ENCODE data around the gene RPP14.
"Not testable (repeated sequence)": the region's sequence is repeated elsewhere in the genome, so short reads cannot be mapped to it uniquely, and the experiment has no call there.

RPP14 gene

DNA sequence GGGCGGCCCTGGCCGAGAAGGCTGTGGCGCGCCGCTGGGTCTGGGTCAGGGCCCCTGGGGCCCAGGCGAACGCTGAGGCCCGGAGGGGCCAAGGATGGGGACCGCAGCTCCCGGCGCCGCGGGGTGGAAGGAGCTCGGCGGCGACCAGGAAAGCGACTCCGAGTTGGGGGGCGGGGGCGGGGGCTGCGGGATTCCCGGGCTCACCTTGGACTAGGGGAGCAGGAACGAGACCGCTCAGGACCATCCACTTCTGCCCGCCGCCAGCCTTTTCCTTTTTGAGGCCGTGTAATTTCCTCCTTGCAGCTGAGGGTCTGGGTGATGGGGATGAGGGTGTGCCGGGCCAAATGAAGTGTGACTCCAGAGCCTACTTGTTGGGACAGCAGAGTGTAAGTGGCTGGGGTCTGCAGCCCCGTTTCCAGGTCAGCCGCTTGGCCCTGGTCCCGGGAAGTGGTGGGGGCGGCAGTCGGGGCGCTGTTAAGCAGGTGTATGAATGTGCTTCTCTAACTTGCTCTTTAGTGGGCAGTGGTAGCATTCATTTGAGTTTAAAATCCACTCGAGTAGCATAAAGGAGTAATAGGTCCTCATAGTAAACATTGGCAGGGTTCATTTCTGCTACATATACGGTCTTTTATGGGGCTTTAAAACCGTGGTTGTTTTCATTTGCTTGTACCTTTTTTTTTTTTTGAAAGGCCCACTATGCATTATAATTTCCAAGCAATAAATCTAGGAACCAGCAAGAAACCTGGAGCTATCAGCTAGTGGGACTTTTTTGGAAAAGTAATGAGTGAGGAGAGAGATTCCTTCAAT, 27.4 kb downstream of the RPP14 start:
- DNase-seq, result peak in 1 of 2 experiments; percentile 43

DNA sequence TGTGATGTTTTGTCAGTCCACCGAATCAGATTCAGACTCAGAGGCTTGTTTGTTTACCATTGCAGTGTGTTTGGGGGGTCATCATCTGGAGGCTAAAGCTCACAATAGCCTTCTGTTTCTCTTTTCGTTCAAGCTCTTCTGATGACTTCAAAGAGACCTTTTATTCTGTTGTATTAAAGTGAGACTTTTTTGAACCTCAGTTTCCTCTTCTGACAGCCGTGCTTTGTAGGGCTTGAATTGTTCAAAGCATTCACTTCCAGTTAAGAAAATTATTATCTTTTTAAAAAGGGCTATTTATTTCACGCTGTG, 27.9 kb downstream of the RPP14 start:
- DNase-seq, result no peak

- DNase-seq, result no peak
Measured at GRCh38 chr3:58334506-58334884, 28.4 kb downstream of the RPP14 start.

DNA sequence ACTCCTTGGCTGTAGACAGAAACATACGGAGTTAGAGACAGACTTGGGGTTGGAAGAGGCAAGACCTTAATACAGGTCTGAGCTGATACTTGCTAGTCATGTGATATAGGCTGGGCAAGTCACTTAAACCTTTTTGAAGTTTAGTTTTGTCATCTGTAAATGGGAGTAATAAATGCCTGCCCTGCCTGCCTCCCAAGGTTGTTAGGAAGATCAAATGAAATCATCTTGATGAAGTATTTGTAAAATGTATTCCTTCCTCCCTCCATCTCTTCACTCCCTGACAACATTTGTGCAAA, 29.6 kb downstream of the RPP14 start:
- no peak for DNase-seq

GRCh38 chr3:58336135-58336882, 30.3 kb downstream of the RPP14 start:
- no peak for DNase-seq

DNA sequence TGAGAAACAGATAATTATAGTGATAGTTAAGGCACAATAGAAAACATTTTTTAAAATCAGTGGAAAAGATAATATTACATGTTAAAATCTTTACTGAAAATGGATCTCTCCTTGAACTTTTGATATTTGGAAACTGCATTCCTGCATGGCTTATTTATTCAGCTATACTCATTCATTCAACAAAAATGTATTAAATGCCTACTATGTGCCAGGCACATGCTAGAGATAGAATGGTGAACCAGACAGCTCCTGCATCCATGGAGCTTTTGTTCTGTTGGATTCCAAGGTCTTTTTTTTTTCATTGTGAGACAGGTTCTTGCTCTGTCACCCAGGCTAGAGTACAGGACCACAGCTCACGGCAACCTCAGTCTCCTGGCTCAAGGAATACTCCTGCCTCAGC, 31.1 kb downstream of the RPP14 start:
- DNase-seq, result no peak

DNA sequence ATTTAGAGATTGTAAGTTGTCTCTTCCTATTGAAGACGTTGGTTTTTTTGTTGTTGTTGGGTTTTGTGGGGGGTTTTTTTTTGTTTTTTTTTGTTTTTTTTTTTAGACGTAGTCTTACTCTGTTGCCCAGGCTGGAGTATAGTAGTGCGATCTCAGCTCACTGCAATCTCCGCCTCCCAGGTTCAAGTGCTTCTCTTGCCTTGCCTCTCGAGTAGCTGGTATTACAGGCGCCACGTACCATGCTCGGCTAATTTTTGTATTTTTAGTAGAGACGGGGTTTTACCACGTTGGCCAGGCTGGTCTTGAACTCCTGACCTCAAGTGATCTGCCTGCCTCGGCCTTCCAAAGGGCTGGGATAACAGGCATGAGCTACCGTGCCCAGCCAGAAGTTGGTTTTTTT, 33.1 kb downstream of the RPP14 start:
- DNase-seq, result not testable (repeated sequence)

- no peak for DNase-seq
Measured at GRCh38 chr3:58340594-58341244, 34.7 kb downstream of the RPP14 start.

DNA sequence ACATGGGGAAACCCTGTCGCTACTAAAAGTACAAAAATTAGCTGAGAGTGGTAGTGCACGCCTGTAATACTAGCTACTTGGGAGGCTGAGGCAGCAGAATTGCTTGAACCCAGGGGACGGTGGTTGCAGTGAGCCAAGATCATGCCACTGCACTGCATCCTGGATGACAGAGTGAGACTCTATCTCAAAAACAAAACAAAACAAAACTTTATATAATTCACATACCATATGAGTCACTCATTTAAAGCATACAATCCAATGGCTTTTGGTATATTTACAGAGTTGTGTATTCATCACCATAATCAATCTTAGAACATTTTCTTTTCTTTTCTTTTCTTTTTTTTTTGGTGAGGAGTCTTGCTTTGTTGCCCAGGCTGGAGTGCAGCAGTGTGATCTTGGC, 35.3 kb downstream of the RPP14 start:
- no peak for DNase-seq

- no peak for DNase-seq
Measured at GRCh38 chr3:58342676-58343075, 36.6 kb downstream of the RPP14 start.

DNA sequence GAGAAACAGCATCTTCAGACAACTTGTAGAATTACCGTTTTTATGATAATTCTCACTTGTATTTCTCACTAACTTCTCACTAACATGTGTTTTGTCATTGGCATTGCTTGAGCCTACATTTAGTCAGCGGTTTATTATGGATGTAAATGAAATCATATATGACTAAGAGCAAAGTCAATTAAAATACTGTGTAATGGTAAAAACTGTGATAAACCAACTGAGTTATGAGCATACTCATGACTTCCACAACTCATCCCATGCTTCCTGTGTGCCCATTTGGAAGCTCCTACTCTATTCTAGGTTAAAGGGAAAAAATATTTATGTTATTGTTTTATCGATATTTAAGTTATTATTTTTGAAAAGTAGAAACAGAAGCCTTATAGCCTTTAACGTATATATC, 39.4 kb downstream of the RPP14 start:
- DNase-seq, result no peak

DNA sequence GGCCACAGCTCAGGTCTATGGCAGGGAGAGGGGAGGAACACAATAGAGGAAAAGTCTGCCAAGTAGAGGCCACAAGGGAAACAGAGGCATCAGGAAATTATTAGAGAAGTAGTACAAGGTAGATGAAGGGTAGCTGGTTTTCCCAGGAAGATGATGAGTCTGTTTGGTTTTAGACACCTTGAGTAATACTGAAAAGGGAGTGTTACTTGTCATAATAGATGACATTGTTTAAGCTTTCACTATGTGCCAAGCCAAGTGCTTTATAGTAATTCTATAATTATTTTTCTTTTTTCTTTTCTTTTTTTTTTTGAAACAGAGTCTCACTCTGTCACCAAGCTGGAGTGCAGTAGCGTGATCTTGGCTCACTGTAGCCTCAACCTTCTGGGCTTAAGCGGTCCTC, 40.3 kb downstream of the RPP14 start:
- no peak for DNase-seq

- no peak for DNase-seq
Measured at GRCh38 chr3:58347984-58348383, 41.9 kb downstream of the RPP14 start.

DNA sequence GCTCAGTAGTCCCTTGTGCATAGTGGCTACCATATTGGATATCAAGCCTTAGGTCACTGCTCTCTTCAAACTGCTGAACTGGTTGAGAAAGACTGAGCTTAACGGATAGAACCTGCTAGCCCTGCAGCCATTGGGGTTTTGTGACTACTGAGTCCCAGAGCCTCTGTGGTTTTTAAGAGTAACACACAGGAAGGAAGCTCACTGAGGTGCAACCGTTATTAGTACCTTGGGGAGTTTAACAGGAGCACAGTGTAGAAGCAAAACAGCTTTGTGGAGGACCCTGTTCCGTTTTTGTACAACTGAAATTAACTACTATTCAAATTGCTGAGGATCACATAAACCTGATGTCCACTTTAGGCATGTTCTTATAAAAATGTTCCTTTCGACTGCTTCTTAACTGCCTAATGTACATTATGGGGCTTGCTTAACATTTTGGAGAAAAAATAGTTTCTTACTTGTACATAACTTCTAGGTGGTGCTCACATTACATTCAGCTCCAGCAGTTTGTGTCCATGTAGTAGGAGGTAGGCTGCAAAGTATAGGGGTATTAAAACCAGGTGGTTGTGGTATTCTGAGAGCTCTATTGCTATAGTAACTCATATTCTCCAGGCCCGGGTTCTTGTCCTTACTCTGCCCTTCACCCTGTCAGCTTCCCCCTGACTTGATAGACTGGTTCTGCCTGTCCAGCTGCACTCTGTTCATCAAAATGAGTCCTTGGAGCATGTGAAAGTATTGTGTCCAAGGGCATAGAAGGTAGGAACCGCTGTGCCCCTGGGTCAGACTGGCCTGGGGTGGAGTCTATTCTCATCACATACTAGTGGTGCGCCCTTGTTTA, 44.0 kb downstream of the RPP14 start:
- DNase-seq, result no peak

GRCh38 chr3:58350627-58351013, 44.6 kb downstream of the RPP14 start:
- no peak for DNase-seq

GRCh38 chr3:58351920-58352319, 45.9 kb downstream of the RPP14 start:
- DNase-seq, result peak in 1 of 2 experiments; percentile 21

DNA sequence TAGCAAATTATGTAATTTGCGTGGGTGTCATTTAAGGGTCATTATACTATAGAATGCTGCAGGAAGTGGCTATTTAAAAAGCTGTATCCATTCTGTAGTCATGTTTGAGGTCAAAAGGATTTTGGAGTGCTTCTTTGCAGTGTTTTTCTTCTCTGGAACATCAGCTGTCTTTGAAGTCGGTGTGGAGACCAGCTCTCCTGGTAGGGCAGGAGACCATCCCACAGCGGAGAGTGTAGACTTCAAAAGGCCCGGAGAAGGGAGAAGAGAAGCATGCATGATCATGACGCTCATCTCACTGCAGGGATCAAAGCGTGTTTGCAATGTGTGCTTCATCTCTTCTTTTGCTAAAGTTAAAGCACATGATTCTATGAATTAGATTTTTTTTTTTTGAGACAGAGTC, 46.6 kb downstream of the RPP14 start:
- DNase-seq, result no peak

DNA sequence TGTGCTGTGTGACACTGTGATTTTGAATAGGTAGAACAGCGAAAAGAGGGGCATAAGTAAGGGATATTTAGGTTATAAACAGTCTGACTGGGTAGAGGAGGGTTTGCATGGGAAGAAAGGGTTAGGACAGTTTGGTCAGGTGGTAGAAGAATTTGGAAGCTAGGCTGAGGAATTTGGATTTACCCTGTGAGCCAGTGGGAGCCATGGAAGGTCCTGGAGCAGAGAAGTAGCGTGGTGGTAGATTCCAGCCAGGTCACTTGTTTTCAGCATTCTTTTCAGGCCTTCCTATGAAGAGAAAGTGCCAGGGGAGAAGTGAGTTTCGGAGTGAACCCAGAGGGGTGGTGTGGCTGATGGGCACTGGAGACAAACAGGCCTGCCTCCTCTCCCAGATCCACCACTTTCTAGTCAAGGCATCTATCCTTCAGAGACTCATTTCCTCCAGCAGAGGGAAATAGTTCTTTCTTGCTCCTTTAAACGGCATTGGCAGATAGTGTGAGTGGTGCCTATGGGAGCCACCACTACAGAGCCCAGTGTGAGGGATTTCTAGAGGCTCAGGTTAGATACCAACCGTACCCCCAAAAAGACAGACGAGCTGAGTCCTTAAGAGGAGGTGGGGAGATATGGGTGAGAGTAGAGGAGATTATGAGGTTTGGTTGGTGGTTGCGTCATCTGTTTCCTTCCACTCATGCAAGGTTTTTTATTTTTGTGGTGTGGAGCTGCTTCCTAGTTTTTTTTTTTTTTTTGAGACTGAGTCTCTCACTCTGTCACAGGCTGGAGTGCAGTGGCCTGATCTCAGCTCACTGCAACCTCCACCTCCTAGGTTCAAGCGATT, 47.9 kb downstream of the RPP14 start:
- DNase-seq, result no peak

- DNase-seq, result no peak
Measured at GRCh38 chr3:58355179-58355578, 49.1 kb downstream of the RPP14 start.

- DNase-seq, result peak; percentile 73 to 86
Measured at GRCh38 chr3:58356054-58356453, 50.0 kb downstream of the RPP14 start.

- DNase-seq, result no peak
Measured at GRCh38 chr3:58357402-58357801, 51.4 kb downstream of the RPP14 start.

GRCh38 chr3:58358092-58358491, 52.0 kb downstream of the RPP14 start:
- no peak for DNase-seq

DNA sequence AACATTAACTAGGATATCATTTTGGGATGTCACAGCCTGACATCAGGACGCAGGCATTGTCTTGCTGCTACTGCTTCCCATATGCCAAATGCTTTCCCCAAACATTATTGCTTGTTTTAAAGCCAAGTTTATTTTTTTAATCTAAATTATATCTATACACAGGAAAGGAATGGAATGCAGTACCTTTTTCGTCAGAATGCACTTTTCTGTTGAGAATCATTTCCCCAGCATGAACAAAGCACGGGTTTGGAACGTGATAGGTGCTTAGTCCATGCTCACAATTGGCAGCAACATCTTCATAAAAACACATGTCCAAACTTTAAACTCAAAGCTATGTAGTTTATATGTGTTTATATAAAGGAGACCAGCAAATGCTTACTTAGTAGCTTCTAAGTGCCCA, 52.8 kb downstream of the RPP14 start:
- no peak for DNase-seq
